A549 (cell line): ENCODE results near the gene MYO1C. TPM values are rescaled to one million over a fixed set of nuclear protein-coding genes. Genes with fewer than 3 reads are reported as not detected.

ENCODE experiments used
- ATAC-seq, 2 experiments: fragments of 200-7000 bp in 1 of 2; fragments of >200 bp in 1 of 2; cut with Nextera tagmentation in 1 of 2; cut with Tn5 transposase in 1 of 2; 3 replicates each; pipeline versions ENCODE4 v1.8.0 to v1.9.1; 2018 to 2020; ENCODE audit warnings: mild to moderate bottlenecking in 1 of 2, moderate library complexity in 1 of 2
- CTCF ChIA-PET: fragments of 300-600 bp; sonication (Branson Sonifier 250); formaldehyde crosslinking; extraction: SDS; loops from one replicate; lab custom pipeline; 2021; ENCODE audit warnings: antibody characterized with exemption, inconsistent platforms; lab: Yijun Ruan, JAX
- POLR2A ChIA-PET: fragments of 350-600 bp; formaldehyde crosslinking; extraction: SDS; loops from one replicate; lab custom pipeline; 2021; ENCODE audit warnings: antibody characterized with exemption, inconsistent platforms; lab: Yijun Ruan, JAX
- DNase-seq, 2 experiments: peaks; one replicate each; pipeline versions ENCODE4 v3.0.0 to v3.0.0-alpha.2; 2011 to 2016; ENCODE audit warnings: low read depth in 1 of 2, low spot score in 1 of 2
- FAIRE-seq: peaks from 2 replicates; lab custom pipeline; 2011; peaks lifted over from hg19 to GRCh38; lab: Jason Lieb, UNC
- H3K27ac ChIP-seq, 2 experiments: fragments of >200 bp; sonication (Bioruptor Twin); formaldehyde crosslinking; 3 replicates each; pipeline ENCODE4 v1.5.1; 2016 to 2017
- H3K4me1 ChIP-seq: fragments of >200 bp; sonication (Bioruptor Twin); formaldehyde crosslinking; 3 replicates; pipeline ENCODE4 v1.6.1; 2016
- H3K4me2 ChIP-seq: fragments of >200 bp; sonication (Bioruptor Twin); formaldehyde crosslinking; 3 replicates; pipeline ENCODE4 v1.6.1; 2016
- H3K4me3 ChIP-seq: fragments of >200 bp; sonication (Bioruptor Twin); formaldehyde crosslinking; 3 replicates; pipeline ENCODE4 v1.5.1; 2016
- H3K9me3 ChIP-seq: fragments of >200 bp; sonication (Bioruptor Twin); formaldehyde crosslinking; 3 replicates; pipeline ENCODE4 v1.6.1; 2016
- BCL3 ChIP-seq: fragments of >200 bp; sonication (Bioruptor Twin); formaldehyde crosslinking; IDR thresholded peaks from 3 replicates; pipeline ENCODE4 v1.6.1; 2016
- BHLHE40 ChIP-seq: IDR thresholded peaks from 2 replicates; pipeline ENCODE4 v1.6.1; 2012; ENCODE audit warnings: low read depth, low read length, inconsistent platforms
- CEBPB ChIP-seq, 2 experiments: fragments of >200 bp in 1 of 2; sonication (Bioruptor Twin) in 1 of 2; formaldehyde crosslinking in 1 of 2; IDR thresholded peaks; 2 replicates each; pipeline ENCODE4 v1.6.1; 2012 to 2016
- CHD4 ChIP-seq: fragments of 200-600 bp; sonication (generic); IDR thresholded peaks from 2 replicates; pipeline ENCODE4 v1.6.1; 2016; ENCODE audit warnings: antibody characterized with exemption, mild to moderate bottlenecking, borderline replicate concordance
- E2F6 ChIP-seq: IDR thresholded peaks from 2 replicates; pipeline ENCODE4 v1.6.1; 2012; ENCODE audit warnings: low read depth, borderline replicate concordance
- EHF ChIP-seq: fragments of 250-450 bp; sonication (Bioruptor Pico); IDR thresholded peaks from 2 replicates; pipeline ENCODE4 v1.5.0; 2020; ENCODE audit warnings: mild to moderate bottlenecking
- EP300 ChIP-seq, 2 experiments: fragments of >200 bp; sonication (Bioruptor Twin); formaldehyde crosslinking; IDR thresholded peaks; 2 replicates in 1 of 2; 3 replicates in 1 of 2; pipeline ENCODE4 v1.6.1; 2016 to 2017
- FOSB ChIP-seq: fragments of 250-450 bp; sonication (Bioruptor Pico); IDR thresholded peaks from 2 replicates; pipeline ENCODE4 v1.5.0; 2020; ENCODE audit warnings: mild to moderate bottlenecking, moderate library complexity
- FOSL2 ChIP-seq, 2 experiments: fragments of 450-650 bp in 1 of 2; fragments of >200 bp in 1 of 2; sonication (Bioruptor Twin) in 1 of 2; formaldehyde crosslinking; IDR thresholded peaks; 2 replicates each; pipeline versions ENCODE4 v1.5.0 to v1.6.1; 2016 to 2020; ENCODE audit warnings: mild to moderate bottlenecking in 1 of 2, moderate library complexity in 1 of 2
- FOXS1 ChIP-seq: fragments of 250-450 bp; sonication (Bioruptor Pico); IDR thresholded peaks from 2 replicates; pipeline ENCODE4 v1.5.0; 2020; ENCODE audit warnings: mild to moderate bottlenecking, moderate library complexity
- GATA3 ChIP-seq: IDR thresholded peaks from 2 replicates; pipeline ENCODE4 v1.6.1; 2012; ENCODE audit warnings: borderline replicate concordance
- HDAC2 ChIP-seq: fragments of 200-600 bp; sonication (generic); IDR thresholded peaks from 2 replicates; pipeline ENCODE4 v1.6.1; 2016
- HES2 ChIP-seq: fragments of >200 bp; sonication (Bioruptor Twin); formaldehyde crosslinking; IDR thresholded peaks from 2 replicates; pipeline ENCODE4 v1.6.1; 2016
- HEYL ChIP-seq: fragments of 250-450 bp; sonication (Bioruptor Pico); IDR thresholded peaks from 2 replicates; pipeline ENCODE4 v1.8.0; 2021; ENCODE audit warnings: mild to moderate bottlenecking, moderate library complexity
- HOXA7 ChIP-seq: fragments of 250-450 bp; sonication (Bioruptor Pico); IDR thresholded peaks from 2 replicates; pipeline ENCODE4 v1.5.0; 2020; ENCODE audit warnings: mild to moderate bottlenecking, moderate library complexity
- HOXB5 ChIP-seq: fragments of 250-450 bp; sonication (Bioruptor Pico); IDR thresholded peaks from 2 replicates; pipeline ENCODE4 v1.5.0; 2020; ENCODE audit warnings: mild to moderate bottlenecking, moderate library complexity
- KDM5A ChIP-seq: fragments of 200-600 bp; sonication (generic); IDR thresholded peaks from 2 replicates; pipeline ENCODE4 v1.6.1; 2016; ENCODE audit warnings: antibody characterized with exemption, mild to moderate bottlenecking
- MAFK ChIP-seq: fragments of 450-650 bp; IDR thresholded peaks from 2 replicates; pipeline ENCODE4 v1.6.1; 2014; ENCODE audit not compliant: partially characterized antibody
- MAX ChIP-seq: IDR thresholded peaks from 2 replicates; pipeline ENCODE4 v1.6.1; 2012
- NFE2L2 ChIP-seq: fragments of 150-350 bp; conservative IDR thresholded peaks from 2 replicates; pipeline ENCODE4 v1.6.1; 2014; ENCODE audit warnings: low read length
- NPAS2 ChIP-seq: fragments of 250-450 bp; sonication (Bioruptor Pico); IDR thresholded peaks from 2 replicates; pipeline ENCODE4 v1.8.0; 2022; ENCODE audit warnings: mild to moderate bottlenecking, moderate library complexity, borderline replicate concordance
- NR3C1 ChIP-seq: fragments of >200 bp; sonication (Bioruptor Twin); formaldehyde crosslinking; IDR thresholded peaks from 3 replicates; pipeline ENCODE4 v1.6.1; 2017
- POLR2AphosphoS2 ChIP-seq: conservative IDR thresholded peaks from 2 replicates; pipeline ENCODE4 v1.6.1; 2012; ENCODE audit warnings: low read length, improper control_type of control experiment, inconsistent platforms
- RAD21 ChIP-seq, 2 experiments: fragments of >200 bp in 1 of 2; sonication (Bioruptor Twin) in 1 of 2; formaldehyde crosslinking in 1 of 2; IDR thresholded peaks in 1 of 2; conservative IDR thresholded peaks in 1 of 2; 2 replicates in 1 of 2; 3 replicates in 1 of 2; pipeline ENCODE4 v1.6.1; 2012 to 2018; ENCODE audit warnings: inconsistent platforms in 1 of 2
- RARB ChIP-seq: fragments of 250-450 bp; sonication (Bioruptor Pico); IDR thresholded peaks from 2 replicates; pipeline ENCODE4 v1.8.0; 2021; ENCODE audit warnings: mild to moderate bottlenecking, moderate library complexity
- REST ChIP-seq: fragments of 200-600 bp; sonication (generic); IDR thresholded peaks from 2 replicates; pipeline ENCODE4 v1.6.1; 2016; ENCODE audit warnings: antibody characterized with exemption, mild to moderate bottlenecking, moderate library complexity
- RFX5 ChIP-seq: fragments of 450-650 bp; IDR thresholded peaks from 2 replicates; pipeline ENCODE4 v1.7.1; 2014; ENCODE audit warnings: antibody characterized with exemption, mild to moderate bottlenecking, moderate library complexity
- RNF2 ChIP-seq: fragments of 200-600 bp; sonication (generic); IDR thresholded peaks from 2 replicates; pipeline ENCODE4 v1.6.1; 2016; ENCODE audit warnings: low read depth, mild to moderate bottlenecking, antibody characterized with exemption, moderate library complexity, borderline replicate concordance
- ZFP36 ChIP-seq: fragments of 450-650 bp; IDR thresholded peaks from 2 replicates; pipeline ENCODE4 v1.6.1; 2014; ENCODE audit warnings: borderline replicate concordance; ENCODE audit not compliant: partially characterized antibody
- WGBS: methylation state at CpG from one replicate; pipeline ENCODE4 v1.1.6; 2017; ENCODE audit errors: missing lambda C conversion rate; 5-methylcytosine and 5-hydroxymethylcytosine counted together
- polyA plus RNA-seq, 4 experiments: library from polyadenylated mRNA; depleted of rRNA in 3 of 4; stranded (reverse); fragments of >200 nt; fragmentation: RNase III in 1 of 4; extraction: RNeasy Plus Mini Kit Qiagen cat#74134 plus additional on column Dnase treatment in 1 of 4; gene quantifications; 2 replicates in 3 of 4; 3 replicates in 1 of 4; pipeline ENCODE4 v1.2.3, GENCODE V29; 2011 to 2017

The MYO1C gene
- polyA plus RNA-seq, 2 of the 4 experiments (the other 2 are of a cell fraction): 101 to 123 TPM

GRCh38 chr17:1438593-1439083 is 53.8 kb downstream of the MYO1C start:
- Histone ChIP-seq H3K4me3 (no peak overlapping the region), H3K9me3 (no peaks in the 10 kb centered on the region), H3K4me1 (peaks cover 15% of the 10 kb centered on the region), H3K4me2 (peak overlapping the region; percentile 51), H3K27ac (peak overlapping the region; percentile 48 to 76)
- FAIRE-seq: no peak
- CTCF ChIA-PET: interaction anchor here (0.6 to 4.0 kb wide), 6 partner anchors 14 to 113 kb away, joined by 3 to 17 read pairs (median 4); no protein-coding TSS in a partner anchor
- peak; percentile 70 to 74; a peak in 5 of 6 replicates for ATAC-seq
- WGBS: 48% methylated on average over 11 of the region's 11 CpGs
- POLR2A ChIA-PET: interaction anchor here (0.7 kb wide), 1 partner anchor 78 kb away, joined by 3 read pairs; the partner anchor contains the start of gene INPP5K
- DNase-seq: peak in 1 of 2 experiments; percentile 66
- TF ChIP-seq RNF2 (no peak), GATA3 (peak; percentile 14; the same call in 1 of the 2 replicates), RAD21 (conservative IDR thresholded peaks at IDR 0.05 in 1 of 2, IDR thresholded peaks at IDR 0.05 in 1 of 2) (no peak), FOSL2 (IDR thresholded peaks at IDR 0.05) (no peak), FOSL2 (CRISPR knock-in tag; IDR thresholded peaks at IDR 0.05) (no peak), HDAC2 (no peak), REST (no peak), RFX5 (no peak), EP300 (IDR thresholded peaks at IDR 0.05) (no peak), FOSB (no peak), CEBPB (IDR thresholded peaks at IDR 0.05) (no peak), E2F6 (no peak), HOXA7 (CRISPR knock-in tag) (no peak), KDM5A (no peak), MAFK (peak; percentile 89), MAX (peak; percentile 26; the same call in 1 of the 2 replicates), NFE2L2 (peak; percentile 73), HES2 (no peak)

GRCh38 chr17:1435326-1435725 is 57.2 kb downstream of the MYO1C start:
- FAIRE-seq (no peak), ATAC-seq (no peak)
- CTCF ChIA-PET: interaction anchor here (3.8 kb wide), 1 partner anchor 70 kb away, joined by 22 read pairs; no protein-coding TSS in a partner anchor

More at GRCh38 chr17:1435326-1435725, 57.2 kb downstream of the MYO1C start:
- Histone ChIP-seq H3K4me1 (peaks cover 15% of the 10 kb centered on the region), H3K4me2 (no peak overlapping the region), H3K27ac (no peak overlapping the region), H3K4me3 (no peak overlapping the region), H3K9me3 (no peaks in the 10 kb centered on the region)
- POLR2A ChIA-PET: no interaction called here
- no peak for DNase-seq
- no peak for TF ChIP-seq HOXB5 (CRISPR knock-in tag)
- no peak for TF ChIP-seq HEYL (CRISPR knock-in tag)
- TF ChIP-seq RNF2: no peak
- TF ChIP-seq NPAS2 (CRISPR knock-in tag): no peak
- TF ChIP-seq CHD4: no peak
- no peak for TF ChIP-seq MAFK
- no peak for TF ChIP-seq CEBPB (IDR thresholded peaks at IDR 0.05)
- no peak for TF ChIP-seq POLR2AphosphoS2
- no peak for TF ChIP-seq ZFP36
- TF ChIP-seq NR3C1: no peak
- no peak for TF ChIP-seq EHF (CRISPR knock-in tag)
- no peak for TF ChIP-seq RAD21 (conservative IDR thresholded peaks at IDR 0.05 in 1 of 2, IDR thresholded peaks at IDR 0.05 in 1 of 2)
- no peak for TF ChIP-seq FOXS1
- TF ChIP-seq MAX: no peak
- TF ChIP-seq BHLHE40: no peak
- TF ChIP-seq BCL3: no peak
- no peak for TF ChIP-seq RARB (CRISPR knock-in tag)
- TF ChIP-seq FOSB: no peak
- TF ChIP-seq HDAC2: no peak
- 95% methylated on average over 3 of the region's 3 CpGs for WGBS
